HG03097 (cell line): ENCODE results near the gene AXDND1.
"Not testable (repeated sequence)": the region's sequence is repeated elsewhere in the genome, so short reads cannot be mapped to it uniquely, and the experiment has no call there.

Experiments
- ATAC-seq: cut with Tn5 transposase; IDR thresholded peaks from one replicate; pipeline ENCODE4 v1.9.1; 2021; ENCODE audit not compliant: unreplicated experiment, low FRiP score

The AXDND1 gene

GRCh38 chr1:179365342-179366092 lies at the start of gene AXDND1:
Gene AXDND1 (plus strand): TSS chr1:179365971. CDS start chr1:179366510, 539 bp downstream.
- peak; percentile 96 for ATAC-seq

GRCh38 chr1:179318491-179318890 lies 47.3 kb upstream of the AXDND1 start:
- no peak for ATAC-seq

- no peak for ATAC-seq
Measured at GRCh38 chr1:179321533-179322216, 44.1 kb upstream of the AXDND1 start.

- ATAC-seq = no peak
Measured at GRCh38 chr1:179322557-179322956, 43.2 kb upstream of the AXDND1 start.

GRCh38 chr1:179323436-179323835 lies 42.3 kb upstream of the AXDND1 start:
- no peak for ATAC-seq

GRCh38 chr1:179325836-179326235 lies 39.9 kb upstream of the AXDND1 start:
- ATAC-seq = no peak

- no peak for ATAC-seq
Measured at GRCh38 chr1:179326746-179327145, 39.0 kb upstream of the AXDND1 start.

- no peak for ATAC-seq
Measured at GRCh38 chr1:179327196-179327595, 38.6 kb upstream of the AXDND1 start.

- no peak for ATAC-seq
Measured at GRCh38 chr1:179327679-179328078, 38.1 kb upstream of the AXDND1 start.

- ATAC-seq = no peak
Measured at GRCh38 chr1:179329862-179330261, 35.9 kb upstream of the AXDND1 start.

GRCh38 chr1:179334440-179334839 lies 31.3 kb upstream of the AXDND1 start:
- no peak for ATAC-seq

- no peak for ATAC-seq
Measured at GRCh38 chr1:179337288-179337687, 28.5 kb upstream of the AXDND1 start.

- ATAC-seq = no peak
Measured at GRCh38 chr1:179337942-179338560, 27.7 kb upstream of the AXDND1 start.

GRCh38 chr1:179340918-179341317 lies 24.9 kb upstream of the AXDND1 start:
- ATAC-seq = no peak

GRCh38 chr1:179341943-179342547 lies 23.7 kb upstream of the AXDND1 start:
- ATAC-seq = no peak

- no peak for ATAC-seq
Measured at GRCh38 chr1:179342740-179343404, 22.9 kb upstream of the AXDND1 start.

- no peak for ATAC-seq
Measured at GRCh38 chr1:179351281-179351680, 14.5 kb upstream of the AXDND1 start.

GRCh38 chr1:179352236-179352635 lies 13.5 kb upstream of the AXDND1 start:
- ATAC-seq = no peak

GRCh38 chr1:179353546-179353945 lies 12.2 kb upstream of the AXDND1 start:
- no peak for ATAC-seq

- not testable (repeated sequence) for ATAC-seq
Measured at GRCh38 chr1:179361631-179362030, 4.1 kb upstream of the AXDND1 start.
